Measurements from ENCODE around the gene CAPN8.

CAPN8 gene

DNA sequence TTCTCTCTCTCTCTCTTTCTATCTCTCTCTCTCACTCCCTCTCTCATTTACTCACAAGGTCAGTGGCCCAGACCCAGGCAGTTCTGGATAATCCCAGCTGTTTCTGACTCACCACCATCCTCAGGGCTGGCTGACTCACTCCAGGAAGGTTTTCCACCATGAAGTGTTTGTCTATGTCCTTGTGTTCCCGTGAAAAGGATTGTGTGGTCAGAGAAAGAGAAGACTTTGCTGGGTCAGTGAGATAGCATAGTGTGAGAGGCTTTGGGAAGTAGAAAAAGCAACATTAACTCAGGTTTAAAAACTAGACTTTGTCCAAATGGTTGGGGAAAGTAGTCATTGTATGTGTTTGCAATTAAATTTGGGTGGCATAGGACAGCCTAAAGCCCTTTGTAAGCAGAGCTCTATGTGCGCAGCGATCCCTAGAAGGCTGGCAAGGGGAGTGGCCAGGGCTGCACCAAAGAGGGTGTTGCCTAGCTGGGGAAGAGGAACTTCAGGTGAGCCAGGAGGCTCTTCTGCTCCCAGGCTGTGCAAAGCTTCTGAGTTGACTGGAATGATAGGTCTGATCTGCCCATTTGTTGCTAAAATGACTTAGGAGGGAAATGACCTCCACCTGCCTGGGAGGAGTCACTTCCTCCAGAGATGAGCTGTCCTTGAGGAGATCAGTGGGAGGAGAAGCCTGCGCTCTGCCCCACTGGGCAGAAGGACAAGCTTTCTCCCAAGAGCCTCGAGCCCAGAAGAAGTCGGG, 41.9 kb upstream of the CAPN8 start:
- DNase-seq (ENCODE audit: low spot score in 2 of 2), result no peak
- H3K4me3 Mint-ChIP-seq, result no peak overlapping the region
- no peak overlapping the region for H3K27ac Mint-ChIP-seq
- H3K36me3 Mint-ChIP-seq, result no peaks in the 10 kb centered on the region
- no peaks in the 10 kb centered on the region for H3K9me3 Mint-ChIP-seq
- H3K27me3 Mint-ChIP-seq, result no peaks in the 10 kb centered on the region
- peaks cover 21% of the 10 kb centered on the region for H3K4me1 Mint-ChIP-seq
- ATAC-seq (ENCODE audit: low read depth), result peak; percentile 17

DNA sequence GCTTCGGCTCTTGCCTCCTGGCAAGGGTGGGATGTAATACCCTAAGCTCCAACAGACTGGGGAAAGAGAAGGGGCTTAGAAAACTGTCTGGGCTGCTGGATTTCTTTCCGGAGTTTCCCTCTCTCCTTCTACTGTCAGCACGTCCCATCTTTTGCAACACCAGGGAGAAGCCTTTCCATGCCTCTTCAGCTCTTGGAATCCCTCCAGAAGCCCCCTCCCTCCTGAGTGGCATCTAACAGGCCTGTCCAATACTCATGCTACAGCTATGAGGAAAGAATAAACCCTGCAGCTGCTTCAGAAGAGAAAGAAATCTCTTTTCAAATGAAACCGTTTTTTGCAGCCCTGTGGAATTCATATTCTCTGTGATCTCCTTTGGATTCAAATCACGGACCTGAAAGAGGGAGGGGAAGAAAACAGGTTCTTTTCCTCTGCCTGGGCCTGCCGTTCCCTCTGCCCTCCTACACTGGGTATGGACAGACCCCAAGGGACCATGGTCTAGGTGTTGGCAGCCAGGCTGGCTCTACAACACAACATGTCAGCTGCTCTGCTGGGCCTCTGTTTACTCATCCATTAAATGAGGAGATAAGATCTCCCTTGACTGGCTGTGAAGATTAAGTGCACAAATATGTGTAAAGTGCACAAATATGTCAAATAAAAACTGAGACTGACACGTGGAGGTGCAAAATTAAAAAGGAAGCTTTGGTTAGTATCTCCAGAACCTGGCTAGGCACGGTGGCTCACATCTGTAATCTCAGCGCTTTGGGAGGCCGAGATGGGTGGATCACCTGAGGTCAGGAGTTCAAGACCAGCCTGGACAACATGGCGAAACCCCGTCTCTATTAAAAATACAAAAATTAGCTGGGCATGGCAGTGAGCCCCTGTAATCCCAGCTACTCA, 40.8 kb upstream of the CAPN8 start:
- Mint-ChIP-seq H3K4me3 (no peak overlapping the region), H3K9me3 (no peaks in the 10 kb centered on the region), H3K4me1 (peaks cover 18% of the 10 kb centered on the region), H3K36me3 (no peaks in the 10 kb centered on the region), H3K27me3 (peaks cover 1% of the 10 kb centered on the region), H3K27ac (no peak overlapping the region)
- ATAC-seq (ENCODE audit: low read depth) (no peak), DNase-seq (ENCODE audit: low spot score in 2 of 2) (no peak)

DNA sequence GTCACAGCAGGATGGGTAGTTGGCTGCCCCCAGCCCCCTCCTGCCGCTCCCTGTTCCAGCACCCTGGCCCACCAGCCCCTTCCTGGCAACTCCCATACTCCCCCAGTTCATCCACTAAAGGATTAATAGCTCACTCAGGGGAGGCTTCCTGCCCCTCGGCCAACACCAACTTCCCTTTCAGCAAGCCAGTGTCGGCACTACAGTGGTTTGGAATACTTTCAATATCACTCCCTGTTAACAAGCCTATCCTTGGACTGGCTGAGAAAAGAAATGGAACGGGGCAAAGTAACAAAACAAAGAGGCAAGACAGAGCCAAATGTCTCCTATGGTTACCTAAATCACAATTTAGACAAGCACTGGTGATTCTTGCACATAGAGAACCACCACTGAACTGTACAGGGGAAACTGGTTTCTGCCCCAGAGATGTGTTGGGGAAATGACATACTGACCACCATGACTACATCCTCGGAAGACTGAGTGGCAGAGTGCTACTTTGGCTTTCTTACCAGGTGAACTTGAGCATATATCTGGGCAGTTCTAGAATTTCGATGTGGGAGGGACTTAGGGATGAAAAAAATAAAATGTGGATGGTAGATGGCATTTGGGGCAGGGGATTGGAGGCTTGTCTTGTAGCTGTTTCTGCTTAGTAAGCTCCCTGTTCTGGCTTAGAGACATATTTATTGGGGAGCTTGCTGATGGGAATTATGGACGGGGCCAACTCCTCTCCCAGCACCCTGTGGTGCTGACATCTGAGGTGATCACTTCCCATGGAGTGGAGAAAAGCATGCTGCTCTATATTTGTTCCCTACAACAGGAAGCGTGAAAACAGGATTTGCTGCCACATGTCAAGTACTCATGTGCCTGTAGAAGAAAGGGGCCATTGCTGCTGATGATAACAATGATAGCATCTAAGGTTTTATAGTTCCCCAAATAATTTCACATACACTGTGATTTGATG, 39.7 kb upstream of the CAPN8 start:
- DNase-seq (ENCODE audit: low spot score in 2 of 2) (no peak), ATAC-seq (ENCODE audit: low read depth) (no peak)
- Mint-ChIP-seq H3K36me3 (no peaks in the 10 kb centered on the region), H3K9me3 (no peaks in the 10 kb centered on the region), H3K27me3 (peaks cover 2% of the 10 kb centered on the region), H3K4me1 (peaks cover 15% of the 10 kb centered on the region), H3K4me3 (no peak overlapping the region), H3K27ac (no peak overlapping the region)

DNA sequence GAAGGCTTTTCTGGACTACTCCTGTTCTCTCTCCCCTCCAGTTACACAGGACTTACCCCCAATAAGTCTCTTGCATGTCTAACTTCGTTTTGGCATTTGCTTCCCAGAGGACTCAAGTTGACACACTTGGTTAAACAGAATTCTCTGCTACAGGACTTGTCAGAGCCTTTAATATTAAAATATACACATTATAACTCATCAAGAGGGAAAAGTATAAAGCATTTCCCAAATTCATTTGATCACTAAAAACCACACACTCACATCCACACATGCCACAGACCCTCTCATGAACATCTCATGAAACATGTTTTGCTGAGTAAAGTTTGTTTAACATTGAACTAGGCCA, 38.1 kb upstream of the CAPN8 start:
- H3K4me1 Mint-ChIP-seq, result peaks cover 15% of the 10 kb centered on the region
- DNase-seq (ENCODE audit: low spot score in 2 of 2) (no peak), ATAC-seq (ENCODE audit: low read depth) (no peak)
- peaks cover 8% of the 10 kb centered on the region for H3K27me3 Mint-ChIP-seq
- H3K27ac Mint-ChIP-seq, result no peak overlapping the region
- no peak overlapping the region for H3K4me3 Mint-ChIP-seq
- H3K9me3 Mint-ChIP-seq, result no peaks in the 10 kb centered on the region
- H3K36me3 Mint-ChIP-seq, result no peaks in the 10 kb centered on the region

DNA sequence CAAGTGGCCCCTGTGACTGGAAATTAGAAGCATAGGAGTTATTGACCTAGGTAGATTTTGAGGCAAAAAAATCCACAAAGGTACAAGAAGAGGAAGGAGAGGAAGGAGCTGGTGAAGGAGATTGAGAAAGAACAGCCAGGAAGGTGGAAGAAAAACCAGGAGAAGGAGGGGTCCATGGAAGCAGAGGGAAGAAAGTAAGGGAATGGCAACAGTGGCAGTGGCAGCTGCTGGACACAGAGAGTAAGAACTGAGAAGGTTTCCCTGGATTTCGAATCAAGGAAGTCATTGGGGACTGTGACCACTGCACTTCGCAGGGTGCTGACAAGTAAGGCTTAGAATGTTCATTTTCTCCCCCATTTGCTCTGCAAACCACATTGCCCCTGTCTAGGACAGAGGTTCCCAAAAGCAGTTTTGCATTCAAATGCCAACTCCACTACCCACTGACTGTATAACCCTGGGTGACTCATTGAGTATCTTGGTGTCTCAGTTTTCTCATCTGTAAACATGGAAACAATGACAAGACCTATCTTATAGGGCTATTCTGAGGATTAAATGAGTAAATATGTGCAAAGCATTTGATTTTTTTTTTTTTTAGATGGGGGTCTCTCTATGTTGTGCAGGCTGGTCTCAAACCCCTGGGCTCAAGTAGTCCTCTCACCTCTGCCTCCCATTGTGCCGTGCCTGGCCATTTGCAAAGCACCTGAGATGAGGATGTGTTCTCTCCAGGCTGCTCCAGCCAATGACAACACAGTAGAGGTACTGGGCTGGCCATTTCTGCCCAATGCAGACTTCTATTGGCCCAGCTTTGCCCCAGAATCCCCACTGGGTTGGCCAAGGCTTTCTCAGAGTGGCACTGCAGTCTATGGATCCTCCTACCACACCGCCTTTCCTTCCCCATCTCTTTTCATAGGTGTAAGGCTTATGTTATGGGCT, 37.5 kb upstream of the CAPN8 start:
- Mint-ChIP-seq H3K27ac (no peak overlapping the region), H3K9me3 (no peaks in the 10 kb centered on the region), H3K36me3 (no peaks in the 10 kb centered on the region), H3K4me1 (peaks cover 15% of the 10 kb centered on the region), H3K27me3 (peaks cover 8% of the 10 kb centered on the region), H3K4me3 (no peak overlapping the region)
- ATAC-seq (ENCODE audit: low read depth), result no peak
- no peak for DNase-seq (ENCODE audit: low spot score in 2 of 2)

DNA sequence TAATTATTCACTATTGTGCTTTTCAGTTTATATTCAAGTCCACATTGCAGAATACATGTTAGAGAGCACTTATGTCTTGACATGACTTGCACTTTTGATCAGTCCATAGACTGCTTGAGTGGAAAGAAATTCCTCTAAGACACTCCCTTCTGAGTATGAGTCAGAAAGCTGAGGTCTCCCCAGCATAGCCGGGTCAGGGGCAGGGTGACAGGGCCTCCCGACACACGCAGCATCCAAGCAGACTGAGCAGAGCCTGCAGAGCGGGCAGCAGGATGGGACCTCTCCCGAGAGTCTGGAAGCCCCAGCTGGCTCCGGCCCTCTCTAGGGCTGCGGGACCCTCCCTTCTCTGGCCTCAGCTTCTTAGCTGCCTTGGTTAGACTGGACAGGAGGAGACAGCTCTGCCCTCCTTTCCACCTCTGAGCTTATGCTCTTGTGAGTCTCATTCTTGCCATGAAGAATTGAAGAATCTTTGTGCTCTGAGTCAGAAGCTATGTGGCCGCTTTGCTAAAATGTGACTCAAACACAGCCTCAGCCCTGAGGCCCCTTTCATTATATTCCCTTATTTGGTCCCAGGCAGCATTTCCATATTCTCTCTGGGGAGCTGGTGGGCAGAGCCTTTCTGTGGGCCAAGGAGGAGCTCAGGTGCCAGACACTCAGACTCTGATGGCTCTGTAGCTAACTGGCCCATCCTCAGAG, 35.6 kb upstream of the CAPN8 start:
- no peak overlapping the region for H3K27ac Mint-ChIP-seq
- no peak for DNase-seq (ENCODE audit: low spot score in 2 of 2)

DNA sequence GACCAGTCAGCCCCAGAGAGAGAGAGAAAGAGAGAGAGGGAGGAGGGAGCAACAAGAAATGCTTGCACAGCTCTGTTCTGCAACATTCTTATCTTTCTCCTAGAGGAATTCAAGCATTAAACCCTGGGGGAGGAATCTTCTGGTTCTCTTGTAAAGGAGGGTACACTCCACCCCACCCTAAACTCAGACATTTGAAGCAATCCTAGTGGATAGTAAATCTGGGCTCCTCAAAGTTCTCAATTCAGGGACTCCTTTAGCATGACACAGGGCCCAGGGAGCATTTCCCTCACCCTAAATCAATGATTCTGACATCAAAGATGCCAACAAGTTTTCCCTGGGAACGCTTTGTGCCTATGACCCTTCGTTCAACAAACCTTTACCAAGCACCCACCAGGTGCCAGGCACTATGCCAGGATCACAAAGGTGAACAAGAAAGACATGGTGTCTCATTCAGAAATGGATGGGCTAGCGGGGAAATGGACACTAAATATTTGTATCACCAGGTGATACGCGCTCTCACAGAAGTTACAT, 35.0 kb upstream of the CAPN8 start:
- DNase-seq (ENCODE audit: low spot score in 2 of 2) (no peak), ATAC-seq (ENCODE audit: low read depth) (no peak)
- H3K36me3 Mint-ChIP-seq, result no peaks in the 10 kb centered on the region
- no peaks in the 10 kb centered on the region for H3K9me3 Mint-ChIP-seq
- H3K4me1 Mint-ChIP-seq, result peaks cover 13% of the 10 kb centered on the region
- H3K27me3 Mint-ChIP-seq, result peaks cover 8% of the 10 kb centered on the region
- H3K4me3 Mint-ChIP-seq, result no peak overlapping the region
- no peak overlapping the region for H3K27ac Mint-ChIP-seq

More for the DNA sequence above, 35.6 kb upstream of the CAPN8 start:
- Mint-ChIP-seq H3K9me3 (no peaks in the 10 kb centered on the region), H3K27me3 (peaks cover 8% of the 10 kb centered on the region), H3K4me3 (no peak overlapping the region), H3K36me3 (no peaks in the 10 kb centered on the region), H3K4me1 (peaks cover 14% of the 10 kb centered on the region)
- no peak for ATAC-seq (ENCODE audit: low read depth)

DNA sequence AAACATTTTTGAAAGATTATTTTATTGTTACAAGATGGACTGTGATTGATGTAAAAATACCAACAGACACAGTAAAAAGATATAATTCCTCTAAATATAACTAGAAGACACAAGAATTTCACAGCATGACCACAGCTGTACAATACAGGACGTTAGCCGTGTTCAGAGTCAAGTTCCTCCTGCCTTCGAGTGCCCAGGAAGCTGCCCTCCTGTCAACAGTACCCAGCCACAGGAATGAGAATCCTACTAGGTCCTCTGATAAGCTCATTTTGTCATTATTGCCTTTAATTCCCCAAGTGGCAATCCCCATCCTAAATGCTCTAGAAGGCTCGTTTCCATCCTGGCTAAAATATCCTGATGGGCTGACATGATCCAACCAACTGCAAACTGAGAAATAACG, 30.4 kb upstream of the CAPN8 start:
- ATAC-seq (ENCODE audit: low read depth), result no peak
- Mint-ChIP-seq H3K4me3 (no peak overlapping the region), H3K27me3 (peaks cover 7% of the 10 kb centered on the region), H3K9me3 (no peaks in the 10 kb centered on the region), H3K4me1 (peaks cover 4% of the 10 kb centered on the region), H3K27ac (no peak overlapping the region), H3K36me3 (no peaks in the 10 kb centered on the region)
- no peak for DNase-seq (ENCODE audit: low spot score in 2 of 2)

DNA sequence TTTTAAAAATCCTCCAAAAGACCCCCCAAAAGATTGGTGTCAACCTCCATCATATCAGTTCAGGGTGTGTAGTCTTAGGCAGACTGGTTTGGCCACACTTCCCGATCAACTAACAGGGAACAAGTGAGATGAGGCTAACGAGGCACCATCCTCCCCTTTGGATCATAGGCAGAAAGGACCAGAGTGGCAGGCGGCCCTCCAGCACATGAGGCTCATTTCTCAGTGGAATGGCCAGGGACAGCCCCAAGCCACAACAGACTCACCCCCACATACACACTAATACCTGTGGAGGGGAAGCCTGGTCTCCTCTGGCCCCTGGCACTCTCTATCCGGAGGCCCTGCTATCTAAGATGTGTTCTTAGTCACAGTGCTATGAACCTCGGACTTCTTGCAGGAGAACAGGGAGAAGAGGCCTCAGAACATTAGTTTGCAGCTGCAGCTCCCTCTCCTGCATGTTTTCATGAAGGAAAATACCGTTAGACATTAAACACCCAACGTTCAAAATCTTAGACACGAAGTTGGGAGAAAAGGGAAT, 29.6 kb upstream of the CAPN8 start:
- Mint-ChIP-seq H3K4me1 (peaks cover 4% of the 10 kb centered on the region), H3K27ac (no peak overlapping the region), H3K36me3 (no peaks in the 10 kb centered on the region), H3K9me3 (no peaks in the 10 kb centered on the region), H3K27me3 (peaks cover 7% of the 10 kb centered on the region), H3K4me3 (no peak overlapping the region)
- DNase-seq (ENCODE audit: low spot score in 2 of 2) (no peak), ATAC-seq (ENCODE audit: low read depth) (no peak)

DNA sequence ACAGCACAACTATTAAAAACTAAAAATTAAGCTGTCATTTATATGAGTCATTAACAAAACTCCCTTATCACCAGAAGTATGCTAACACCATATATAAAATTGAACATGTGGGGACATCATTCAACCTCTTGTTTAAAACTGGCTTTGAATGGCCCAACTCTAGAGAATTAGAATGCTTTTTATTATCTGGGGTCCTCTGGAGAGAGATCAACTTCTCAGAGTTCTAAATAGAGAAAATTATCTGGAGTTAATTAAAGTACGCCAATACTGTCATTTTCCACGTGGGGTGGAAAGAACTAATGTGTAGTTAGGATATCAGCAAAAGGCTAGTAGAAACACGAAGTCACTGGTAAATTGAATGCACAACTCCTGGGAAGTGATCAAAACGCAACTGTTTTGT, 25.6 kb upstream of the CAPN8 start:
- no peak for DNase-seq (ENCODE audit: low spot score in 2 of 2)
- Mint-ChIP-seq H3K27ac (no peak overlapping the region), H3K4me3 (no peak overlapping the region), H3K4me1 (no peaks in the 10 kb centered on the region), H3K9me3 (peaks cover 2% of the 10 kb centered on the region), H3K27me3 (peaks cover 6% of the 10 kb centered on the region), H3K36me3 (peaks cover 3% of the 10 kb centered on the region)
- ATAC-seq (ENCODE audit: low read depth), result no peak

DNA sequence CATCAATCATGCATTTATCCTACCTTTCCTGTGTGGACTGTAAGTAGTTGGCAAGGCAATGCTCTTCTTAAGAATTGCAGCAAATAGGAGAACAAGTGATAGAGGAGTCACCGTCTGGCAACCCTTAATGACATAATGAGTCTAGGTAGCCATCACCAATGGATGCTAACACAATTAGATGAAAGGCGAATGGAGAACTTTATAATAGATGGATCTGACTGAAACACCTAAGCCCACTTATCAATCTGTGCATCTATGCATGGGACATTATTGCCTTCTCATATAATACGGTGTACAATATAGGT, 18.9 kb upstream of the CAPN8 start:
- H3K27me3 Mint-ChIP-seq, result peaks cover 17% of the 10 kb centered on the region
- H3K27ac Mint-ChIP-seq, result no peak overlapping the region
- H3K4me3 Mint-ChIP-seq, result no peak overlapping the region
- ATAC-seq (ENCODE audit: low read depth) (no peak), DNase-seq (ENCODE audit: low spot score in 2 of 2) (no peak)
- H3K36me3 Mint-ChIP-seq, result peaks cover 3% of the 10 kb centered on the region
- H3K4me1 Mint-ChIP-seq, result peaks cover 5% of the 10 kb centered on the region
- H3K9me3 Mint-ChIP-seq, result peaks cover 2% of the 10 kb centered on the region

DNA sequence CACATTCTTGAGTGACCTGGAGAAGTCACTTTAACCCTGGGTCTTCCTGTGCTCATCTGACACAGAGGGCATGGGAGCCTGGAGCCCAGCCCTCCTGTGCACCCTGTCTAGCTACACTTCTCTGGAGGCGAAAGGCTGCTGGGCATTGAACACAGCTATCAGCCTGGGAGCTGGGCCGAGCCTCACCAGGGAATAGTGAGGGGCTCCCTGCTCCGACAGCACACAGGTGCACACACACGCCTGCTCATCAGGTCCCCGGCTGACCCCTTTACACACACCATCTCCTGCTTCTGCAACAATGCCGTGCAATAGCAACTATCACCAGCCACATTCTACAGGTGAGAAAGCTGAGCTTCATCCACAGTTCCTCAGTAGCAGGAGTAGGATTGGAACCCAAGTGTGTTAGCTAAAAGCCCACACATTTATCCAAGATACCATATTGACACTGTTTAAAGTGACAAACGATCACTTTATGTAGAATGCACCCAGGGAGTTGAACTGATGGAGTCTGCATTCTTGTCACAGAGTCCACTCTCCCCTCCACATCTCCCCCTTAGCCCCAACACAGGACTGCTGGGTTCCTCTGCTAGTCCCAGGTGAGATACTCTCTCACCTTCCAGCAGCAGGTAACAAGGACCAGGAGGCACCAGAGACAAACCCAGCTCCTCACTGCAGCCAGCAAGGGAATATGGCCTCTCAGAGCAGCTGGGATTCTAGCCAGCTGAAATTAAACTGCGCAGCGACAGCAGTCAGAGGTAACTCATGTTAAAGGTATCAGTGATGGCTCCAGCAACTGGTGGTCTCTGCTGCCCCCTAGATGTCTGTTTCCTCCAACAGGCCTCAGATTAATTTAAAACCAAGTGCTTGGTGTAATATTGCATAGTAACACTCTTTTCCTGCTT, 18.3 kb upstream of the CAPN8 start:
- no peak overlapping the region for H3K27ac Mint-ChIP-seq
- H3K27me3 Mint-ChIP-seq, result peaks cover 14% of the 10 kb centered on the region
- peaks cover 2% of the 10 kb centered on the region for H3K9me3 Mint-ChIP-seq
- peaks cover 3% of the 10 kb centered on the region for H3K36me3 Mint-ChIP-seq
- peaks cover 5% of the 10 kb centered on the region for H3K4me1 Mint-ChIP-seq
- H3K4me3 Mint-ChIP-seq, result no peak overlapping the region
- DNase-seq (ENCODE audit: low spot score in 2 of 2) (peak; percentile 28 to 48), ATAC-seq (ENCODE audit: low read depth) (peak; percentile 62)
